Stimulated activated CD8-positive, alpha-beta memory T cell treated with anti-CD3 and anti-CD28 coated beads, Interleukin-12 subunit alpha, Interleukin-12 subunit beta, amount 100 ng/mL, for 24 hours (primary cell): Measurements from ENCODE around the gene FAM13A.

ENCODE experiments used
- DNase-seq: peaks from one replicate; pipeline ENCODE4 v3.0.0-alpha.2; 2020; ENCODE audit errors: extremely low read depth

FAM13A gene

DNA sequence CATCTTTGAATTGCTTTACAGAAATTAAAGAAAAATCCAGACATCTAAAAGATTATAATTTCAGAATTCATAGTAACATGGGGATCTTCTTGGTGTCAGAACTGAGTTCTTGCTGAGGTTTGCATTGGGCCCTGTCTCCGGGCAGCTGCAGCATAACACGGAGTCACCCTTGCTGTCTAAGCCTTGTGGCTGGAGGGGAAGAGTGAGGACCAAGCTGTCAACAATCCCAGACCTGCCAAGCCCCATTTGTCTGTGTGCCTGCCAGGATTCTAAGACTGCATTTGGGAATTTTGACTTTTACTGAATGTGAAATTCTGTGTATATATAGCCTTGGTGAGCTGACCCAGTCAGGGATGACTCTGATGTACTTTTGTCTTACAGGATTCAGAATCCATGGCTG lies 334.2 kb downstream of the FAM13A start:
- no peak for DNase-seq

DNA sequence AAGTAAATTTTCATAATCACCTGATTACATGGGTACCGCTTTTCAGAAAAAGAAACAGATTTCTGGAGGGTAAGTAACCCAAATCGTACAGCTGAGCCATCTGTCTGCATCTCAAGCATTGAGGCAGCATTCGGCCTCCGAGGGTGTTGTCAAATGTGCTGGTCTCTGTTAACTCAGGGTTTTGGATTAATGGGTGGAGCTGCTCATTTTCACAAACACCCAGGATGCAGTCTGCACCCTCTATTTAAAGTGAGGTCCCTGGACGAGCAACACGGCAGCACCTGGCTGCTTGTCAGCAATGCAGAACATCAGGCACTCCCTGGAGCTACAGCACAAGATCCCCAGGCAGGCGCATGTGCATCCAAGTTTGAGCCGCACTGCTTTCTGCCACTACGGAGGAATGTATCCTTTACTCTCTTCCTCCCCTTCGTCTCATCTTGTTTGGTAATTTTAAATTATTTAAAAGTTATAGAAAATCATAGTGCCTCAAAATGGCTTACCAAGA lies 334.7 kb downstream of the FAM13A start:
- DNase-seq, result no peak

- no peak for DNase-seq
These were observed 336.2 kb downstream of the FAM13A start for GRCh38 chr4:88720451-88721428.

GRCh38 chr4:88719381-88719780 lies 337.6 kb downstream of the FAM13A start:
- no peak for DNase-seq

DNA sequence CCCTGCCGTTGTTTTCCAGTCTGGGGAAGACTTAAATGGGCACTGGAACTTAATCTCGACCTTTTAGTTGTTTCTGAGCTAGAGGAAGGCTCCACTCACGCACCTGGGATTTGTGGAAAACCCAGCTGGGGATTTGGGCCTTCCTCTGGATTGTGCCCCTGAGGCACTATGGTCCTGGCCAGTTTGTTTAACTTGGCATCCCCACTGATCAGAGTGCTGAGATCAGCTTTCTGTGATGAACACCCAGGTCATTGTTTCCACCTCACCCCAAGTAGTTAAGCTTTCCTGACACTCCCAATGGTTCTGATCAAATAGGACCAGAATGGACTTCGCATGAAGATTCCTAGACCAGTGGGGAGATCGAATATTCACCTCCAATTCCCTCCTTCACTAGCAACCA lies 338.9 kb downstream of the FAM13A start:
- DNase-seq, result no peak

DNA sequence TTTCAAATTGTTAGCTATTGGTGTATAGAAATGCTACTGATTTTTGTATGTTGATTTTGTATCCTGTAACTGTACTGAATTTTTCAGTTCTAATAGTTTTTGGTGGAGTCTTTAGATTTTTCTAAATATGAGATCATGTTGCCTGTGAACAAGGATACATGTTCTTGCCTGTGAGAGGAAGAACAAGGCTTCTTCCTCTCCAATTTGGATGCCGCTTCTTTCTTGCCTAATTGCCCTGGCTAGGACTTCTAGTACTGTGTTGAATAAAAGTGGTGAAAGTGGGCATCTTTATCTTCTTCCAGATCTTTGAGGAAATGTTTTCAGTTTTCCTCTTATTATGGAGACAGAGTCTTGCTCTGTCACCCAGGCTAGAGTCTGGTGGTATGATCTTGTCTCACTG lies 343.2 kb downstream of the FAM13A start:
- DNase-seq, result no peak

DNA sequence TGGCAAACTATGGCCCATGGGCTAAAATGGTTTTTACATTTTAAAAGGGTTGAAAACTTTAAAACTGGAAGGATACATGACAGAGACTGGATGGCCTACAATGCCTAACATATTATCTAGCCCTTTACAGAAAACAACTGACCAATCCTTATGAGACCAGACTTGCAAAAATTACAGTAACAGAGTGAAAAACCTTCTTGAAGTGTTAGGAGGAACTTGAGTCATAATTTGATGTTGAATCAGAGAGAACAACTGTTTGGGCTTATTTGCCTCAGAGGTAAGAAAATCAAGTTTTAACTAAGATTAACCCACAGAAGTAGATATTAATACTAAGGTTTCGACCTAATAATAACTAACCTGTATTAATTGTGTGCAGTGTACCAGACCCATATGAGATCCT lies 347.0 kb downstream of the FAM13A start:
- DNase-seq, result no peak

- no peak for DNase-seq
These were observed 350.4 kb downstream of the FAM13A start for GRCh38 chr4:88706574-88706973.

- DNase-seq, result no peak
These were observed 351.0 kb downstream of the FAM13A start for GRCh38 chr4:88705805-88706492.

DNA sequence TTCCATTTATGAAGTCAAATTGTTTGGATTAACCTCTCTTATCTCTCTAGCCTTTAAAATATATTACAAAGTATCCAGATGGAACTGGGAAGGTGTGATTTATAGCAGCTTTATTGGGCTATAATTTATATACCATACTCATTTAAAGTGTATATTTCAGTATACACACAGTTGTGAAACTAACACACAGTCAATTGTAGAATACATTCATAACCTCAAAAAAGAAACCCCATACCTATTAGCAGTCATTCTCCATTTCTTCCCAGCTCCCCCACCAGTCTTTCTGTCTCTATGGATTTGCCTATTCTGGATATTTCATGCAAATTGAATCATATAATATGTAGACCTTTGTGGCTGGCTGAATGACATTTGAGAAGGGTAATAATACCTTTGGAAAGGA lies 351.8 kb downstream of the FAM13A start:
- no peak for DNase-seq

GRCh38 chr4:88702782-88703181 lies 354.2 kb downstream of the FAM13A start:
- DNase-seq, result no peak

DNA sequence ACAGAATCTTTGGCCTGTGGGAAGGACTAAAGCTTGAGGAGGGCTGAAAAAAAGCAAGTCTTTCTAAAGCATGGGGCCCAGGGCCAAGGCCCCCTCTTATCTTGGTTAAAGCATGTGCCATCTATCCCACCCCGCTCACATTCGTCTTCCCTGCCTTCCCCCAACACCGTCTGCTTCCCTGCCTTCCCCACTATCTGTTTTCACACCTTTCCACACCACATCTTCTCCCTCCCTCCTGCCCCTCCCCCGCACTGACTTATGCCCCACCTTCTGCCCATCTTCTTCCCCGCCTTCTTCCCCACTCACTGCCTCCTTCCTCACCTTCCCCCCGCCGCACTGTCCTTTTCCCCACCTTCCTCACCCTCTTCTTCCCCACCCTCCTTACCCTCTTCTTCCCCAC lies 358.5 kb downstream of the FAM13A start:
- DNase-seq, result no peak

DNA sequence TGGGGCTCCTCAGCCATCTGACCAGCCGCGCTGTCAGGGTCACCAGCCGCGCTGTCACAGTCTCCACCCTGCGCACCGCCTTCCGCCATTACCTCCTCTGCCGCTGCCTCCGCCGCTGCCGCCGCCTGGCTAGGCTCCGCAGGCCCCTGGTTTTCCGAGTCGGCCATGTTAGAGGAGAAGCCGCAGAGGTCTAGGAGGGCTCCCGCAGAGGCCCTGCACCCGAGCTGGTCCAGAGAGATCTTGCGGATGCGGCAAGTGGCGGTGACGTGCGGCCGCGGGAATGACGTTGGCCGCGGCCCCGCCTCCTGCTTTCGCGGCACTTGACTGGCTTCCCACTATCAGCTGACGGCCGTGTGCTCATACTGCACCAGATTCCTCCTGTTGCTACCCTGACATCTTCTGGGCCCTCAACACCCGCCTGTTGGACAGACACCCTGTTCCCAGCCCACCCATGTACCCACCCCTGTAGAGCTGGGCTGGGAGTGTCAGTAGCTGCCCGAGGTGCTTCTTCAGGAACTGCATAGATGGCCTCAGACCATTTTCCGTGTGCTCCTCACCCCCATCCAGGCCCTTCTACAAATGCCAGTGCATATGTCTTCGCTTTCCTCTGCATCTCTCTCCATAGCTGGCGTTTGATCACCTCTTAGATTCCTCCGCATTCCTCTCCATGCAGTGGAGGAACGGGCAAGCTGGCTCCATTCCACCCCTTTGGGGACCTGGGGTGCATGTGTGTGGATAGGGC lies 359.2 kb downstream of the FAM13A start, which contains the start of gene NAP1L5:
TSS of gene NAP1L5 (minus strand) at position 242 of the 742 bp plus-strand sequence. CDS start at position 167, 75 bp downstream.
- DNase-seq, result no peak

DNA sequence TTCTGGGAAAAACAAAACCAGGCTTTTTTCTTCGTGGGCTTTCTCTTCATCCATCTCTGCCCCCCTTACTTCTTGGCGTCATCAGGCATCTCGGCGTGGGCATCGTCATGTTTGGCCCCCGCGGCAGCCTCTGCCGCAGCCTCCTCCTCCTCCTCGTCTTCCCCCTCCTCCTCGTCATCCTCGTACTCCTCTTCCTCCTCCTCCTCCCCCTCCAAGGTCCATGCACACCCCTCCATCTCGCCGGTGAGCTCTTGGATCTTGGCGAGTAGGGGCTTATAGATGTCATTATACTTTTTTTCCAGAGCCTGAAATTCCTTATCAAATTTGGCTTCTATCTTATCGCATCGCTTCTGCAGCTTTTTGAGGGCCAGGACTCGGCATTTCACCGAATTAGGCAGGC lies 359.8 kb downstream of the FAM13A start:
- DNase-seq, result no peak

- DNase-seq, result no peak
These were observed 360.4 kb downstream of the FAM13A start for GRCh38 chr4:88696630-88697029.

DNA sequence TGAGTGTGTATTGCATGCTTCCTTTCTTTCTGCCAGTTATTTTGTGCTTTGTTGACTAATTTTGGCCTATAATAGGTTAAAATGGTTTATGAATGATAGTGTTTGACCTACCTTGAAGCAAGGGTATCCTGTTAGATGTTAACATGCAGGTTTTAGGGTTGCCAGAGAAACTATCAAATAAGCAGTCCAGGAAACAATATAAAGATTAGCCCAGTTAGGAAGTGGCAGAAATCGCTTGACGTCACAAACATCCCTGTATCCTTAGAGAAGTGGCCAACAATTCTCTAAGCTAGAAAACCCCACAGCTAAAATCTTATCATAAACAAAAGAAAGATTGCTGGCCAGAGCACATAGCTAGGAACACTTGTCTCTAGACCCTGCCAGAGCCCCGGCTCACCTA lies 363.2 kb downstream of the FAM13A start:
- no peak for DNase-seq

DNA sequence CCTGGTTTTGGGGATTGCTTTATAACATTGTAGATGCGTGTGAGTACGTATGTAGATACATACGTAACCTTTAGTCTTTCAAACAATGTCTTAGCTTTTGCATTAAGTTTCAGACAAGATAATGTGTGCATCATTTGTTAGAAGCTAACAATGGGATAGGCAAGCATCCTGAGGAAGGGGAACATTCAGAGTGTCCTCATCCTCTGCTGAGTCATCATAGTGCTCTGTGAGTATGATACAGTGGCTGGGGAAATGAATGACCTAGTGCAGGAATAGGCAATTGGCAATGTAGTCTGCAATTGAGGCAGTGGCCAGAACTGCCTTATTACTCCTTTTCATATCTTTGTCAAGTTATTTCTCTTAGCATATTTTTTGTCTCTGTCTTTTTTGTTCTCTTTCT lies 366.6 kb downstream of the FAM13A start:
- no peak for DNase-seq

DNA sequence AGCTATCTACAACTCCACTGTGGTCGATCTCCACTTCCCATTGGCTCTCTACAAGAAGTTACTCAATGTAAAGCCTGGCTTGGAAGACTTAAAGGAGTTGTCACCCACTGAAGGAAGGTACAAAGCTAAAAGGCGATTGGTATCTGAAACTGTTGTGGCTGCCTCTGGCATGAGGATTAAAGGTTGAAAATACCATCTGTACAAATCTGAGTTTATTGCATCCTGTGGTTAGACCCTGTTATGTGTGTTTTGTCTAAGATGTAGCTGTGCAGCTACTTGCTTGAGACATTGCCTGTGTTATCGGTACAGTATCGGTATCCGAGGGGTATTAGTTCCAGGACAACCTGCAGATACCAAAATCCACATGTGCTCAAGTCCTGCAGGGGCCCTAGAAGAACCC lies 375.8 kb downstream of the FAM13A start:
- no peak for DNase-seq
